H1 (cell line): Measurements from ENCODE around the gene MAP3K14. TPM values are rescaled to one million over a fixed set of nuclear protein-coding genes. Genes with fewer than 3 reads are reported as not detected.

Experiments used
- ASH2L ChIP-seq: fragments of 200-600, 300-600 bp; sonication (generic); IDR thresholded peaks from one replicate; pipeline ENCODE4 v1.7.1; 2017; ENCODE audit warnings: low read length
- ATF3 ChIP-seq: IDR thresholded peaks from 2 replicates; pipeline ENCODE4 v1.6.1; 2011; ENCODE audit warnings: low read depth, mild to moderate bottlenecking, low read length; ENCODE audit not compliant: insufficient read depth
- RNF2 ChIP-seq: fragments of 200-900, 300-1000 bp; sonication (generic); IDR thresholded peaks from 2 replicates; pipeline ENCODE4 v1.7.1; 2016; ENCODE audit warnings: borderline replicate concordance, low read depth, mild to moderate bottlenecking, antibody characterized with exemption, low read length; ENCODE audit not compliant: poor library complexity, severe bottlenecking; ENCODE audit errors: missing control alignments
- polyA plus RNA-seq, 7 experiments: library from polyadenylated mRNA; depleted of rRNA in 3 of 7; stranded (reverse) in 5 of 7; unstranded in 2 of 7; fragments of >200 nt in 5 of 7; fragments of 200-250 nt in 2 of 7; gene quantifications; 1 replicate in 5 of 7; 2 replicates in 1 of 7; 4 replicates in 1 of 7; pipeline versions ENCODE4 v1.2.1 to v1.2.3, GENCODE V29; 2011 to 2013; ENCODE audit warnings: missing spikeins in 2 of 7, mixed read lengths in 2 of 7
- total RNA-seq: library from RNA; stranded (reverse); fragmentation: NEBNext Ultra II Directional; extraction: Animal tissue kit (Norgen Biotek cat#: 25700); gene quantifications from 2 replicates; pipeline ENCODE4 v1.2.1, GENCODE V29; 2021

MAP3K14 gene
- total and polyA plus RNA-seq, 2 of the 8 experiments (the other 6 are each of a cell fraction or from before 2014, with no cell fraction given), result 5.2 to 6.1 TPM

DNA sequence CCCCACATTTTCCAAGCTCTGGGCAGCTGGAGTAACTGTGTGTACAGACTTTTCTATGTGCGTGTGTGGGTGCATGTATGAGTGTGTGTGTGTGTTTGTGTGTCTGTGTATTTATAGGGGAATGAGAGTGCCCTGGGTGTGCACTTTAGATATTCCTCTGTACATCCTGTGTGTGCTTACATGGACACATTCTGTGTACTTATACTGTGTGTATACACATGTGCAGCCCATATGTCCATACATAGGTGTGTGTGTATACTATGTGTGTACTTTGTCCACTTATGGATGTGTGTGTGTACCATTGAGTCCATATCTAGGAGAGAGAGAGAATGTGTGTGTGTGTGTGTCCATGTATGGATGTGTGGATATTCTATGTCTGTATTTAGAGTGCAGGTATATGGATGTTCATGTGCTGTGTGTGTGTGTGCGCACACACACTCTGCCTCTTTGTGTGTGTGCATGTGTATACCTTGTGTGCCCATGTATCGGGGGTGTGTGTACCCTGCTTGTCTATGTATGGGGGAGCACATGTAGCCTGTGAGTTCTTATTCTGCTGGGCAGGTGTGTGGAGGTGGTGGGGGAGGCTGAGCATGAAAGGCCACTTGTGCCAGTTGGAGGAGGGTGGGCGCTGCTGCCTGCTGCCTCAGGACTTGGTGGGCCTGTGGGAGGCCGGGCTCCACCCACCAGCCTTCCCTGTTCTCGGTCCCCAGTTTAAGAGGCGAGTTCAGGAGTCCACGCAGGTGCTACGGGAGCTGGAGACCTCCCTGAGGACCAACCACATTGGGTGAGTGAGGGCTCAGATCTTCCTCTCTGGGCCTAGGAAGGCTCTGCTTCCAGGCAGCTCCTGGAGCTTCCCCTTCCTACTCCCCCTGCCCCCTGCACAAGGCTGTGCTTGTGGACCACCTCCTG, 84.1 kb downstream of the MAP3K14 start (continued):
- TF ChIP-seq RNF2 (no peak), ASH2L (no peak), ATF3 (no peak)
